OCI-LY7 (cell line): ENCODE results near the gene SPATA12.

Experiments used
- EZH2phosphoT487 ChIP-seq: fragments of 200-600 bp; sonication (generic); IDR thresholded peaks from 2 replicates; pipeline ENCODE4 v1.6.1; 2018; ENCODE audit warnings: low read depth, borderline replicate concordance, mild to moderate bottlenecking, mixed run types, antibody characterized with exemption, low read length, moderate library complexity, mixed read lengths
- TF ChIP-seq, protein P1 (sequence below): fragments of 200-600 bp; sonication (generic); conservative IDR thresholded peaks from 2 replicates; pipeline ENCODE4 v1.5.1; 2014; ENCODE audit warnings: mild to moderate bottlenecking, antibody characterized with exemption, low read length, moderate library complexity, mixed read lengths

DNA sequence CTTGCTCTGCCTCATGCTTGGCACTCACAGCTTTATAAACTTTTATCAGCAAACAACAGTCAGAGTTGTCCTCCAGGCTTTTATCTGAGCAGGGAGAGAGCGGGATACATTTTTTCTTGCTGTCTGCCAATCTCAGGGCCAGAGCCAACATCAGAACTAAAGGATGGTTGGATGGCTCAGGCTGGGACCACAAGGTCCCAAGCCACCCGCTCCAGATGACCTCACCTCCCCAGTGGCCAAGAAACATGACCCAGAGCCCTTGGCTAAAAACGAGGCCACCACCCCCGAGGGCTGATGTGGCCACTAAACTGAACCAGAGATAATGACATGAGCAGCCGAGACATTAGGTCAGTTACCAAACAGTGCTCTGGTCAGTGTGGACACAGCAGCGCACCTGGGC, 18.8 kb upstream of the SPATA12 start:
- TF ChIP-seq, protein P1, sequence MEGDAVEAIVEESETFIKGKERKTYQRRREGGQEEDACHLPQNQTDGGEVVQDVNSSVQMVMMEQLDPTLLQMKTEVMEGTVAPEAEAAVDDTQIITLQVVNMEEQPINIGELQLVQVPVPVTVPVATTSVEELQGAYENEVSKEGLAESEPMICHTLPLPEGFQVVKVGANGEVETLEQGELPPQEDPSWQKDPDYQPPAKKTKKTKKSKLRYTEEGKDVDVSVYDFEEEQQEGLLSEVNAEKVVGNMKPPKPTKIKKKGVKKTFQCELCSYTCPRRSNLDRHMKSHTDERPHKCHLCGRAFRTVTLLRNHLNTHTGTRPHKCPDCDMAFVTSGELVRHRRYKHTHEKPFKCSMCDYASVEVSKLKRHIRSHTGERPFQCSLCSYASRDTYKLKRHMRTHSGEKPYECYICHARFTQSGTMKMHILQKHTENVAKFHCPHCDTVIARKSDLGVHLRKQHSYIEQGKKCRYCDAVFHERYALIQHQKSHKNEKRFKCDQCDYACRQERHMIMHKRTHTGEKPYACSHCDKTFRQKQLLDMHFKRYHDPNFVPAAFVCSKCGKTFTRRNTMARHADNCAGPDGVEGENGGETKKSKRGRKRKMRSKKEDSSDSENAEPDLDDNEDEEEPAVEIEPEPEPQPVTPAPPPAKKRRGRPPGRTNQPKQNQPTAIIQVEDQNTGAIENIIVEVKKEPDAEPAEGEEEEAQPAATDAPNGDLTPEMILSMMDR = no peak
- TF ChIP-seq EZH2phosphoT487 = no peak
